WI38 (cell line): ENCODE results near the gene CEACAM16.

Source experiments
- H3K4me3 ChIP-seq: 2 replicates; pipeline ENCODE4 v1.5.1; 2011; ENCODE audit warnings: low read depth, mild to moderate bottlenecking, control low read depth, low read length
- CTCF ChIP-seq: IDR thresholded peaks from 2 replicates; pipeline ENCODE4 v1.5.1; 2012; ENCODE audit warnings: low read depth, mild to moderate bottlenecking, control low read depth, low read length

Gene CEACAM16

DNA sequence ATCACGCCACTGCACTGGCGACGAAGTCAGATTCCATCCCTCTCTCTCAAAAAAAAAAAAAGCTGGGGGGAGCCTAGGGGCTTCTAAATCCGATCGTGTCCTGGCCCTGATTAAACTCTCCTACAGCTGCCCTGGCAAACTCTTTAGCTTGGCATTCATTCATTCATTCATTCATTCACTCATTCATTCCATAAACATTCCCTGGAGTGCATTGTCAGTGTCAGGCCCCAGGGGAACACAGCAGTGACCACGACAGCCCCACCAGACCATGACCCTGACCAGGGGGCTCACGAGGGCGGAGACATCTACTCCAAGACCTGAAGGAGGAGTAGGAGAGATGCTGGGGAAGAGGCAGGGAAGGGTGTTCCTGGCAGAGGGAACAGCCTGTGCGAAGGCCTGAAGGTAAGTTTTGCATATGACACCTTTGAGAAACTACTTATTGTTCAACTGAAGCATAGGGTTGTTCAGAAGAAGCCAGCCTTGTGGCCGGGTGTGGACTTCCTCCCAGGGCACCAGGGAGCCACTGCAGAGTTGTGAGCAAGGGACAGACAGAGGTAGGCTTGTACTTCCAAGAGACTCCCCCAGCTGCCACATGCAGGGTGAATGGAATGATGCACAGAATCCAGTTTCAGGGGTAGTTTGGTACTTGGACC, 24.5 kb downstream of the CEACAM16 start:
- H3K4me3 ChIP-seq: no peak overlapping the region
- no peak for TF ChIP-seq CTCF

DNA sequence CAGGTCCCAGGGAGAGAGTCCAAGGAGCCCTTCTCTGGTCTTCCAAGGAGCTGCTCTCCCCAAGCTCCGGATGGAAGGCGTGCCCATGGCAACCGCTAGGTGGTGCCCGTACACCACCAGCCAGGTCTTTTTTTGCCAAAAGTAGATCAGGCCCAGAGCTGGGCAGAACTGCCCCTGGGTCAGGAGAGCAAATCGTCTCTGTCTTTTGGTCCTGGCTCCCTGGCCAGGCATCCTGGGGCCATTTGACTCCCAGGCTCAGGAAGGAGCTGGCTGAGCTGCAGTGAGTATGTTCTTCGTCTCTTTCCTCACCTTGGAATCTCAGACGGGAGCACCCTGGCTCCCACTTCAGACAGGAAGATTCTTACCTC, 25.0 kb downstream of the CEACAM16 start:
- no peak overlapping the region for H3K4me3 ChIP-seq

GRCh38 chr19:44725251-44725650, 26.3 kb downstream of the CEACAM16 start:
- no peak overlapping the region for H3K4me3 ChIP-seq
- no peak for TF ChIP-seq CTCF

More for the DNA sequence above, 25.0 kb downstream of the CEACAM16 start:
- TF ChIP-seq CTCF: peak; percentile 91

GRCh38 chr19:44725684-44726083, 26.7 kb downstream of the CEACAM16 start:
- no peak overlapping the region for H3K4me3 ChIP-seq
- no peak for TF ChIP-seq CTCF

DNA sequence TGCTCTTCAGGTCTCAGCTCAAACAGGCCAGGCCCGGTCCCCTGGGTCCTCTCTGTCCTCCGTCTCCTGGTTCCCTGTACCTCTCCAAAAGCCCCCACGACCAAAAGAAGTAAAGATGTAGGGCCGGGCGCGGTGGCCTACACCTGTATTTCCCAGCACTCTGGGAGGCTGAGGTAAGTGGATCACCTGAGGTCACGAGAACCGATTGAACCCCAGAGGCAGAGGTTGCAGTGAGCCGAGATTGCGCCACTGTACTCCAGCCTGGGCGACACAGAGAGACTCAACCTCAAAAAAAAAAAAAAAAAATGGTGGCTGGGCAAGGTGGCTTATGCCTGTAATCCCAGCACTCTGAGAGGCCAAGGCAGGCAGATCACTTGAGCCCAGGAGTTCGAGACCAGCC, 27.5 kb downstream of the CEACAM16 start:
- no peak for TF ChIP-seq CTCF
- no peak overlapping the region for H3K4me3 ChIP-seq

- TF ChIP-seq CTCF: no peak
- no peak overlapping the region for H3K4me3 ChIP-seq
Observed at GRCh38 chr19:44728178-44728577, 29.2 kb downstream of the CEACAM16 start.

DNA sequence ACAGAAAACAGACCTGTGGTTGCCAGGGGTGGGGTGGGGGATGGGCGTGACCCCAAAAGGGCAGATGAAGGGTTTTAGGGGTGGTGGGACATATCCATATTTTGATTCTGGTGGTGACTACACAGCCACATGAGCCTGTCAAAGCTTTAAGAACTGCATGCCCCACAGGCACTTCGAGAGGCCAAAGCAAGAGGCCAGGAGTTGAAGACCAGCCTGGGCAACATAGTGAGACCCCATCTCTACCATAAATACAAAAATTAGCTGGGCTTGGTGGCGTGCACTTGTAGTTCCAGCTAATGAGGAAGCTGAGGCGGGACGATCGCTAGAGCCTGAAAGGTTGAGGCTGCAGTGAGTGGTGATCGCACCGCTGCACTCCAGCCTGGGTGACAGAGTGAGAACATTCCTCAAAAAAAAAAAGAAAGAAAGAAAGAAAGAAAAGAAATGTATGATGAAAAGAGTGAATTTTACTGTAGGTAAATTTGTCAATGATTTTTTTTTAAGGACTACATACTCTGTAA, 30.6 kb downstream of the CEACAM16 start:
- no peak overlapping the region for H3K4me3 ChIP-seq
- TF ChIP-seq CTCF: no peak
